ENCODE data around the gene TAF11L5.
"Not testable (repeated sequence)": the region's sequence is repeated elsewhere in the genome, so short reads cannot be mapped to it uniquely, and the experiment has no call there.

The TAF11L5 gene

GRCh38 chr5:17524935-17525334 lies at the start of gene TAF11L5:
TAF11L5 (plus strand) TSS chr5:17525235.
- DNase-seq (ENCODE audit: low read depth): not testable (repeated sequence)

- no peak for DNase-seq (ENCODE audit: low read depth)
Measured at GRCh38 chr5:17477043-17477442, 48.0 kb upstream of the TAF11L5 start.

GRCh38 chr5:17477573-17478265 lies 47.3 kb upstream of the TAF11L5 start:
- no peak for DNase-seq (ENCODE audit: low read depth)

DNA sequence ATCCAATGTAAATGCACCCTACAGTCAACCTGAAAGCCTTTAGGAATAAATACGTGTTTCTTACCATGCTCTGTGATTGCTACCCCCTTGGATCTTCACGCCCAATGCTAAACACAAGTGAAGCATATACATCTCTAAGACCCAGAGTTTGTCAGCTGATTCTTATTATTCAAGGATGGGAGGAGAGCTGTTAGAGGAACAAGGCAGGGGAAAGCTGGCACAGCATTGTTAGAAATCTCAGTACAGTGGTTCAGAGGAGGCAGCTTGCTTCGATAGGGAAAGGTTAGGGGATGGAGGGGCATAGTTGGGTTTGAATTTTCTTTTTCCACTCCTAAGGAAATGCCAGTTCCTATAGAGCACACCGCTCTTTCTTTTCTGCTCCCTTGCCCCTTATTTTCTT lies 43.7 kb upstream of the TAF11L5 start:
- DNase-seq (ENCODE audit: low read depth): no peak

DNA sequence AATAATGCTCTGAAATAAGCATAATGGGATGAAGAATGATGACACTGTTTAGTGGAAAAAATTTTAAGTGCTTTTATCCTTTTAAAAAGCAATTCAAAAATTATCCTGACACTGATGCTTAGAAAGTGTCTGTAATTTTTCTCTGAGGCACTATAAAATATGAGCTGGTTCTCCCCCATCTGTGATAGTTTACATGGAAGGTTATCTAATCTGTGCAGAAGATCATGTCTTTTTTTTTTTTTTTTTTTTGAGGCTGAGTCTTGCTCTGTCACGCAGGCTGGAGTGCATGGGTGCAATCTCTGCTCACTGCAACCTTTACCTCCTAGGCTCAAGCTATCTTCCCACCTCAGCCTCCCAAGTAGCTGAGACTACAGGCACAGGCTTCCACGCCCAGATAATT lies 42.2 kb upstream of the TAF11L5 start:
- DNase-seq (ENCODE audit: low read depth): no peak

DNA sequence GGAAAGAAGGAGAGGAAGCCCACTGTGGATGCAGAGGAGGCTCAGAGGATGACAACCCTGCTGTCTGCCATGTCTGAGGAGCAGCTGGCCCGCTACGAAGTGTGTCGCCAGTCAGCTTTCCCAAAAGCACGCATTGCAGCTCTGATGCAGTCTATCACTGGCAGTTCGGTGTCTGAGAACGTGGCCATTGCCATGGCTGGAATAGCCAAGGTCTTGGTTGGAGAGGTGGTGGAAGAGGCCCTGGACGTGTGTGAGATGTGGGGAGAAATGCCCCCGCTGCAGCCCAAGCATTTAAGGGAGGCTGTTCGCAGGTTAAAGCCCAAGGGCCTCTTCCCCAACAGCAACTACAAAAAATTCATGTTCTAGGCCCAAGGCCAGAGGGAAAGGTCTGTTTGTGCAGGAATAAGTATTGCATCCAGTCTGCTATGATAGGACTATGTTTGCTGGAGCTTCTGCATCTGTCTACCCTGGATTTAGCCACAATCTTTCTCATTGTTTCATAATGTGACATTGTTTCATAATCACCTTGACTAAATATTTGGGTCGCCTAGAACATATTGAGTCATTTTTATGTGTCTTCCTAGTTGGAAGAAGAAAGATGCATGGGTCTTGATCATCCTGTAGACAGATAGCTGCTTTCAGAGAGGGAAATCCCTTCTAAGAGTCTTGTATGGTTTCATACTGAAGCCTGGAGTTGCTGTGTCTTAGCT lies 38.4 kb upstream of the TAF11L5 start:
- not testable (repeated sequence) for DNase-seq (ENCODE audit: low read depth)

GRCh38 chr5:17487174-17487512 lies 37.9 kb upstream of the TAF11L5 start:
- no peak for DNase-seq (ENCODE audit: low read depth)

GRCh38 chr5:17491257-17491656 lies 33.8 kb upstream of the TAF11L5 start:
- DNase-seq (ENCODE audit: low read depth): not testable (repeated sequence)

DNA sequence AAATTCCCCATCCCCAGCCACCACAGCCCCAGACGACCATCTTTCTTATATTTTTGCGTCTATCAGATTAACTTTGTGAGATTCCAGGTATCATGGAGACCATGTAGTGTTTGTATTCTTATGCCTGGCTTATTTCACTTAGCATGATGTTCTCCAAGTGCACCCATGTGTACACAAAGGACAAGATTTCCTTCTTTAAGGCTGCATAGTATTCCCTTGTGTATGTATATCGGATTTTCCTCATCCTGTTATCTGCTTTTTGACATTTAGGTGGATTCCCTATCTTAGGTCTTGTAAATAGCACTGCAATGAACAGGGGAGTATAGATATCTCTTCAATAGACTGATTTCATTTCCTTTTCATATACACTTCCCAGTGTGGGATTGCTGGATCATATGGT lies 32.3 kb upstream of the TAF11L5 start:
- DNase-seq (ENCODE audit: low read depth): no peak

DNA sequence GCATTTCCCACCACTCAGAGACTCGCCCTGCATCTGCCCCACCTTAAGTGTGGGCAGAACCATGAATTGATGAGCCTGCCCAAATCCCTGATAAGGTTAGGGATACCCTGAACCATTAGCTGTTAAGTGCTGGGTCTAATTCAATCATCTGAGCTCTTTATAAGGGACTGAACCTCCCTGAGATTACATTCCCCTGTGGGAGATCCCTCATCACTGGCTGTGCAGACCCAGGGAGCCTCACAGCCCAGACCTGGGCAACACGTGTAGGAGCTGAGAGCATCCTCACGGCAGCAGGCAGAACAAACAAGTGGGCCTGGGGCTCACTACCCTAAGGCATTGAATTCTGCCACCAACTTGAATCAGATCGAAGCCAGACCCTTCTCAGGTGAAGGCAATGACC lies 27.6 kb upstream of the TAF11L5 start:
- no peak for DNase-seq (ENCODE audit: low read depth)

- not testable (repeated sequence) for DNase-seq (ENCODE audit: low read depth)
Measured at GRCh38 chr5:17497931-17498330, 27.1 kb upstream of the TAF11L5 start, which contains the start of gene TAF11L2. TAF11L2 (plus strand) TSS chr5:17498231.

DNA sequence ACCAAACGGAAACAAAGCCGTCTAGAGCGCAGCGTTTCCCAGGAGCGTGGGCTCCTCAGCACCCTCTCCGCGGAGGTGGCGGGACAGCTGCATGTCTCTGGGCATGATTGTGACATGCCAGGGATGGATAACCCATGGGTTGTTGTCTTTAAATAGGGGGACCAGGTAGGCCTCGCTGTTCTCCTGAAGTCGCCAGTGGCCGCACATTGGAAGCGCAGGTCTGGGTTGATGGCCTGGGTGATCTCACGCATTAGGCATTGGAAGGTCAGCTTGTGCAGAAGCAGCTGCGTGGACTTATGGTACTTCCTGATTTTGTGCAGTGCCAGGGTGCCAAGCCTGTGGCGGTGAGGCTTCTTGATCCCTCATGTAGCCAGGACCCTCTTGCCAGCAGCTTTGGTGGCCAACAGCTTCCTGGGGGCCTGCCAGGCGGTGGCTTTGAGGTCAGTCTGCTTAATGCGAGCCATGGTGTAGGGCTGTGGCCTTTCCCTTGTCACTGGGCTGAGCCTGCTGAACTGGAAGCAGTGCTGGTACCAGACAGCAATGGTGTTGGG lies 13.2 kb upstream of the TAF11L5 start:
- DNase-seq (ENCODE audit: low read depth): no peak

- DNase-seq (ENCODE audit: low read depth): not testable (repeated sequence)
Measured at GRCh38 chr5:17517526-17517925, 7.5 kb upstream of the TAF11L5 start.

GRCh38 chr5:17518067-17518466 lies 7.0 kb upstream of the TAF11L5 start, which contains the start of gene TAF11L3:
TAF11L3 (plus strand) TSS chr5:17518367.
- not testable (repeated sequence) for DNase-seq (ENCODE audit: low read depth)

DNA sequence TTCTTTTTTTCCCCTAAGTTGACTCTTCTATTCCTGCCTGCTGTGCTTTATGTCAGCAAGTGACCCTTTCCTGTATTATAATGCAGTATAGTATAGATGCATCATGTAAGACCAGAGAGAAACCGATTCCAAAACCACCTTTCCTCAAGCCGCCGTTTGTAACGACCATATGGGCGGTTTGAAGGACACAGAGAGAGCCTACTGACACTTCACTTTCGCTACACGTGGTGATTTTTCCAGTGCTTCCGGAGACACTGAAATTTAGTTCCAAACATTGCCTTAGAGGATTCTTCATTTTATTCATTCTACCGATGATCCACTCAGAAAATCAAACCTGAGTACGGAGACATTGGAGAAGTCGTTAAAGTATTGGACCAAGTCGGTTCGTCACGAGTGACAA lies 5.5 kb upstream of the TAF11L5 start:
- DNase-seq (ENCODE audit: low read depth): not testable (repeated sequence)

GRCh38 chr5:17521501-17521900 lies 3.5 kb upstream of the TAF11L5 start, which contains the start of gene TAF11L4:
TAF11L4 (plus strand) TSS chr5:17521801.
- DNase-seq (ENCODE audit: low read depth): not testable (repeated sequence)

- not testable (repeated sequence) for DNase-seq (ENCODE audit: low read depth)
Measured at GRCh38 chr5:17526504-17526903, 1.5 kb downstream of the TAF11L5 start.

GRCh38 chr5:17528369-17528768 lies 3.3 kb downstream of the TAF11L5 start, which contains the start of gene TAF11L6:
TAF11L6 (plus strand) TSS chr5:17528669.
- DNase-seq (ENCODE audit: low read depth): not testable (repeated sequence)

All from stimulated activated CD8-positive, alpha-beta memory T cell treated with anti-CD3 and anti-CD28 coated beads, Interleukin-7, amount 100 ng/mL, for 24 hours (primary cell).